ENCODE results near the gene BCR.

The BCR gene

GRCh38 chr22:23150762-23151161 lies 29.5 kb upstream of the BCR start:
- no peak for DNase-seq (ENCODE audit: low read depth in 3 of 3)

DNA sequence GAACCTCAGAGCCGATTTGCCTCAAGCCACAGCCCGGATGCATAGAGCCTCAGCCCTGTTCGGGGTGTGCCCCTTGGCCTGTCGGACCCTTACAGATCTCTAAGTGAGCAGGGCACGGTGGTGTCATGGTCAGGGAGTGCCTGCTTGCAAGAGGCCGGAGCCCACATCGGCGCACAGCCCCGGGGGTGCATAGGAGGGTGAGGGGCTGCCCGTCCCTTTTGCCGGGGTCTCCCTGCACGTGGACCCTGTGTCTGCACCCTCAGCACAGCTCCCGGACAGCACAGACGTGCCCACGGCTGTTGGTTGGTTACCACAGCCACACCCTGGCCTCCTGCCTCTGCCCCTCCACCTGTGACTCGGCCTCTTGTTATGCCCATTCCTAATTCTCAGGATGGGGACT lies 28.5 kb upstream of the BCR start:
- DNase-seq (ENCODE audit: low read depth in 3 of 3) = no peak

DNA sequence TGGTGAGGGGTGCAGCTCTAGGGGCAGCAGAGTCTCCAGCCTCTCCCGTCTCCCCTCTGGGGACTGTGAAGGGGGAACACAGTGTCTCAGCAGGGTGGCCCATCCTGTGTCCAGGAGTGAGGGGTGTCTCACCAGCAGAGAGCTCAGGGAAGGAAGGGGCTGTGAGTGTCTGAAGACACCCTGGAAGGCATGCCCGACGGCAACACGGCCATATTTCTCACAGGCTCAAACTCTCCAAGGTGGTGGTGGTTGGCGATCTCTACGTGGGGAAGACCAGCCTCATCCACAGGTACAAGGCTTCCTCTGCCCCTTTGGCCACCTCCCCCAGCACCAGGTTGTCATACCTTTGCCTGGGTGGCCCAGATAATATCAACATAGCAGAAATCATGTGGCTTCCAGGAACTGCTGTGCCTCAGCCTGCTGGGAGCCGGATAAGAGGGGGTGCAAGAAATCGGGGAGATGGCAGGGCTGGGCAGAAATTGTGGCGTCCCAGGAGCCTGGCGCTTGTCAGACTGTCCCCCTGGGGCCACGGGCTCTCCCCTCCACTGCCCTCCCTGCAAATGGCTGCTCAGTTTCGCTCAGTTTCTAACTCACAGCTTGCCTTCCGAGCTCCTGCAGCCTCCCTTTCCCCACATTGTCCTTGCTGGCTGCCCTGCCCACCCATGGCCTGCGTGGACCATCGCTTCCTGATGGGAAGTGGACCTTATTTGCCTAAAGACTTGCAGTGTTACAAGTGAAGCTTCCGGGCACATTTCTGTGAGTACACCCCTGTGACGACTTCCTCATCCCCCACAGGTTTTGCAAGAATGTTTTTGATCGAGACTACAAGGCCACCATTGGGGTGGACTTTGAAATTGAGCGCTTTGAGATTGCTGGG lies 27.8 kb upstream of the BCR start:
- DNase-seq (ENCODE audit: low read depth in 3 of 3) = no peak

DNA sequence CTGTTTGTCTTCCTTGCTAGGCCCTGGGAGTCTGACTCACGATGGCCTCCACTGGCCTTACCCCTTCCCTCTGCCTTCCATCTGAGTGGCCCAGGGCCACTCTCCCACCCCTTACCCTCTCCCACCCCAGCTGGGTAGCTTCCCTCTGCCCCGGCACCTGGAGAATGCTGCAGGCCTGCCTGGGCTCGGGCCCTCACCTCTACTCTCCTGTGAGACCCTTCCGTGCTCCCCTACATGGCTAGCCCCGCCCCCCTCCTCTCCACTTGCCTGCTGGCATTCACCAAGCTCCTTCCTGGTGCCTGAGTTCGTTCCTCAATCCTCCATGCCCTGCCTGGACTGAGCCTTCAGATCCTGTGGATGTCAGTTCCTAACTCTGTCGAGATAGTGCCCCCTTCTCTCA lies 26.3 kb upstream of the BCR start:
- DNase-seq (ENCODE audit: low read depth in 3 of 3) = no peak

GRCh38 chr22:23154461-23154860 lies 25.8 kb upstream of the BCR start:
- DNase-seq (ENCODE audit: low read depth in 3 of 3) = no peak

DNA sequence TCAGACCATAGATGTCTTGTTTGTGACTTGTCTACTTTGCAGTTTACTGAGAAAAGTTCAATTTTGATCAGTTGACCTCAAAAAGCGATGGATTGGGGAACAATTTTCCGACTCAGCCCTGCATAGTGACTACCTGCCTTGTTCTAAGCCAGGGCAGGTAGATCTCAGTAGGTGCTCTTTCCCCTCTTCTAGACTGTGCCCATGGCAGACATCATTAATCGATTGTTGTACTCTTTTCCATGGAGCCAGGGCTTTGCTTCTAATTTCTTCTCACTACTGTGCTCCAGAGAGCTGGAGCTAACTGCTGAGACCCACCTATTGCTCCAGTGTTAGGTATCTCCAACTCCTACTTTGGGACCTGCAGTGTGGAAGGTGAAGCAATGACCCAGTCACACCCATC lies 25.2 kb upstream of the BCR start:
- DNase-seq (ENCODE audit: low read depth in 3 of 3) = no peak

DNA sequence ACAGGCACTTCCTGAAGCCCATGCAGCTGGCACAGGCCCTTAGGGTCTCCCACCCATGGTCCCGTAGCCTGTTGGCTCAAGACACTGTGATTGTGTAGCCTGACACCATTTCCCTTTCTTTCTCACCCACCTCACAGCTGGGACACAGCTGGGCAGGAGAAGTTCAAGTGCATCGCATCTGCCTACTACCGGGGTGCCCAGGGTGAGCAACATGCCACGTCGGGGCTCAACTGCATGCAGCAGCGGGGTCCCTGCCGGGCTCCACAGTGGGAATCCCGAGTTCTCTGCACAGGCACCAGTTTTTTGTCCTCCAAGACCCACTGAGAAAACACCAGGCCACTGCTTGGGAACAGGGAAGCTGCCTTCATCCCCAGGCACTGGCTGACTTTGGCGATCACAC lies 24.5 kb upstream of the BCR start:
- no peak for DNase-seq (ENCODE audit: low read depth in 3 of 3)

- no peak for DNase-seq (ENCODE audit: low read depth in 3 of 3)
These were observed 24.0 kb upstream of the BCR start for GRCh38 chr22:23156286-23156685.

DNA sequence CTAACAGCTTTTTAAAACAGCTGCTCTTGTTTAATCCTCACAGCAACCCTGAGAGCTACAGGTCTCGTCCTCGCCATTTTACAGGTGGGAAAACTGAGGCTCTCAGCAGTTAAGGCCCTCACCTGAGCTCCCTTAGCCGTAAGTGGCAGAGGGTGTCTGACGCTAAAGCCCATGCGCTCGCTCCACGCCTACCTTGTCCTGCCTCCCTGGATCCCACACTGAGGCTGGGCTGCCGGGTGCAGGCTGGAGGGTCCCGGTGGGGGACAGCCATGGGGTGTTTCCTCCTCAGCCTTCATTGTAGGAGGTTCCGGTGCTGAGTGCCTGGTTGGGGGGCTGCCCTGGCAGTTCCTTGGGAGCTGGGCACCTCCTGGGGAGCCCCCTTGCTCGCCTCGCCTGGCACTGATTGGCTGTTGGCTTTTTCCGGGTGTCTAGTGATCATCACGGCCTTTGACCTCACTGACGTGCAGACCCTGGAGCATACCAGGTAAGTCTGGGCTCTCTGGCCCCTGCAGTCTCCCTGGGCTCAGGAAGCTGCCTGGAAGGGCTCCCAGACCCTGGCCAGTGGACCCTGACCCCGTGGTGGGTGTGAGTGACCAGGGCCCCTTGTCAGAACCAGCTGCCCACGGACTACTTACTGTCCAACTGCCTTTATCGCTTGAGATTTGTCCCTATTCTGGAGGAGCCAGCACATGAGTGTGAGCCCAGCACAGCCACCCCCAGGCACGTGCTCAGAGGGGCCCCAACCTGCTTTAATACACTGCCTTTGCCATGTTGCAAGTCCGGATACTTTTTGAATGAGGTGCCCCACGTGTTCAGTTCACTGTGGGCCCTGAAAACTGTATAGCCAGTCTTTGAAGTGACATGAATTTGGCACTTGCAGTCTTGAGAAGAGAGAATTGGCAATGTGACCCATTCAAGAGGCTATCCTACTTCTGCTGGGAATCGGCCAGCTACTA lies 22.5 kb upstream of the BCR start:
- DNase-seq (ENCODE audit: low read depth in 3 of 3) = no peak

DNA sequence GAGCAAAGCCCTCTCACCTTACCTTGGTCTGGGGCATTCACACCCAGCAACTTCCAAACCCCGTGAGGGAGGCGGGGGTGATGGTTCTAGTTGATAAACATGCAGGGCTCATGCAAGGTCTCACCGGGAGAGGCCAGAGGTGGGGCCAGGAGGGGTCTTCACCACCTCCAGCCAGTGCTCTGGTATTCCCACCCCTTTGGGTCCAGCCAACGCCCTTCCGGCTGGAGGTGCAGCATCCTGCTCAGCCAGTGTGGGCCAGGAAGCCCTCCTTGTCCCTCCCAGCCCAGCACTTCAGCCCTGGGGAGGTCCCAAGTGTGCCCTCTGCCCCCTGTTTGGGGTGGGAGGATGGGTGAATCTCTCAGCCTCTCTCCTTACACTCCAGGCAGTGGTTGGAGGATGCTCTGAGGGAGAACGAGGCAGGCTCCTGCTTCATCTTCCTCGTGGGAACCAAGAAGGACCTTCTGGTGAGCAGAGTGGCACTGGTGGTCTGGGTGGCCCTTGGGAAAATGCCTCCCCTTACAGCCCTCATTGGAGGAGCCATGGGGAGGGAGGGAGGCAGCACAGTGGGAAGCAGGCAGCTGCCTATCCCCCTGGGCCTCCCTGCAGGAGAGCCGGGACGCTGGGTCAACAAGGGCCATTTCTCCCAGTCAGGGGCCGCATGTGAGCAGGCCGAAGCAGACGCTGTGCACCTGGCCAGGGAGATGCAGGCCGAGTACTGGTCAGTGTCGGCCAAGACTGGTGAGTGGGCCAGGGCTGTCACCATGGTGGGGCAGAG lies 21.6 kb upstream of the BCR start:
- DNase-seq (ENCODE audit: low read depth in 3 of 3) = no peak

GRCh38 chr22:23159291-23159630 lies 21.0 kb upstream of the BCR start:
- DNase-seq (ENCODE audit: low read depth in 3 of 3) = no peak

GRCh38 chr22:23161029-23161428 lies 19.3 kb upstream of the BCR start:
- DNase-seq (ENCODE audit: low read depth in 3 of 3) = no peak

- DNase-seq (ENCODE audit: low read depth in 3 of 3) = no peak
These were observed 18.7 kb upstream of the BCR start for GRCh38 chr22:23161574-23161973.

GRCh38 chr22:23163665-23164064 lies 16.6 kb upstream of the BCR start:
- DNase-seq (ENCODE audit: low read depth in 3 of 3) = no peak

DNA sequence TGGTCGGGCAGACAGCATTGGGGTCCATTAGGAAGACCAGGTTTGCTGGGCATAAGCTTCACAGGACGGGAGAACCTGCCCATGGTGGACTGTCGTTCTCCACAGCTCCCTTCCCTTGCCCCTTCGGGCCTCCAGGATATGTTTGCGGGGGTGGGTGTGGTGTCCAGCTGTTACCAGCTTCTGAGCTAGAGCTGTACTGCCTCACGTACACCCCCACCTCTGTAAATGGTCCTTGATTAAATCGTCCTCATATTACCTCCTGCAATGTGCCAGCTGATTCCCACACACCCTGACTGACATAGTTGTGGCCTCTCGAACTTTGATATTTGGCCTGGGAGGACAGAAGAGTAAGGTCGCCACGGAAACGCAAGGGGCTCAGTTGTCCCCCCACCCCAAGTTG lies 16.2 kb upstream of the BCR start:
- DNase-seq (ENCODE audit: low read depth in 3 of 3) = no peak

DNA sequence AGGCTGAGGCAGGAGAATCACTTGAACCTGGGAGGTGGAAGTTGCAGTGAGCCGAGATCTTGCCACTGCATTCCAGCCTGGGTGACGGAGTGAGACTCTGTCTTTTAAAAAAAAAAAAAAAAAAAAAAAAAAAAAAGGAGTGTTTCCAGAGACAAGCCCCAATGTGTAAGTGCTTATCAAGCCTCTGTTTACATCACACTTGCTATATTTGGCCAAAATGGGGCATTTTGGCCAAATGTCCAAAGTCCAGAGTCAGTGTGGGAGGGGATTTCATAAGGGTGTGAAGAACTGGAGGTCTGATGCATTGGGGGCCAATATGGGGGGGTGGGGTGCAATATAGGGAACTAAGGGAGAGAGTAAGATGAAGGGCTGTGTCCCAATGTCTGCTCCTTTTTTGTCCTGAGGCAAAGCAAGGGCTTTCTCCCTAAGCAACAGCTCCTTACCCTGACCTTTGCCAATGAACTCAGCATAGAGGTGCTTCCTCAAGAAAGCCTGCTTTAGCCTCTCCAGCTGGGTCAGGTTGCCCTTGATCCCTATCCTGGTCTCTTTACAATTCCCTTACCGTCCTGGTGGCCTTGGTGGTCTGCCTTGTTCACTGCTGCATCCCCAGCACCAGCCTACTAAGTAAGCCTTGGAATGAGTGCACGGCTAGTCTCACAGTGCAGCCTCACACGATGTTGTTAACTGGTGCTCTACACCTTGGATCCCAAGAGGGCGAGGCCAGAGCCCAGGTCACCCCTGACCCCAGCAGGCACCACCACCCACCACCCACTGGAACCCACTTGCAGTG lies 14.1 kb upstream of the BCR start:
- no peak for DNase-seq (ENCODE audit: low read depth in 3 of 3)

DNA sequence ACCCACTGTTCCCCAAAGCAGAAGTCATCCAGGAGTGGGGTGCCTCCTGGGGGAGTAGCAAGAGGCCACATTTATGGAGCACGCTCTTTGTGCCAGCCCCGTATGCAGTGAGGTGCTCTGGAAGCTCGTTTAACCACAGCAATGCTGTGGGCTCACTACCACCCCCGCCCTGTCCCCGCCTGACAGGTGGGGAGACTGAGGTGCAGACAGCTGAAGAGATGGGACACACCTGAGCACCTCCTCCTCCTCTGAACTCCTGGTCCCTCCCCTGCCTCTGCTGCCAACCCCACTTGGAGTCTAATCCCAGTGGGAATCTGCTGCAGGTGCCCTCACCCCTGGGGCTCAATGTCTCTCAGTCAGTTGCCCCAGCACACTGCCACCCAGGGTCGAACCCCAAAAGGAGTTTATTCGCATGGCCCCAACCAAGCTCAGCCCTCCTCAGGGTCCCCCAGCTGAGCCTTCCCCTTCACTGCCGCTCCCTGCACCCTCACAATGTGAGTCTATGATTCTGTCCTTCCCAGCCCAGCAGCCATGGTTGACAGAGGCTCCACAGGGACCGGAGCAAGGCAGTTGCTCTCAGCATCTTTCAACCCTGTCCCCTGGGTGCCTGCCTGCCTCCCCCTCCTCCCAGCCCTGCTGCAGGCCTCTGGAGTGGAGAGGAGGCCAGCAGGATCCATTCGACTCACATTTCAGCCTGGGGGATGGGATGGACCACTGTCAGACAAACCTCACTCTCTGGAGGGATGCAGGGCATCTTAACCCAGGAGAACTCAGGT lies 13.3 kb upstream of the BCR start:
- DNase-seq (ENCODE audit: low read depth in 3 of 3) = no peak

DNA sequence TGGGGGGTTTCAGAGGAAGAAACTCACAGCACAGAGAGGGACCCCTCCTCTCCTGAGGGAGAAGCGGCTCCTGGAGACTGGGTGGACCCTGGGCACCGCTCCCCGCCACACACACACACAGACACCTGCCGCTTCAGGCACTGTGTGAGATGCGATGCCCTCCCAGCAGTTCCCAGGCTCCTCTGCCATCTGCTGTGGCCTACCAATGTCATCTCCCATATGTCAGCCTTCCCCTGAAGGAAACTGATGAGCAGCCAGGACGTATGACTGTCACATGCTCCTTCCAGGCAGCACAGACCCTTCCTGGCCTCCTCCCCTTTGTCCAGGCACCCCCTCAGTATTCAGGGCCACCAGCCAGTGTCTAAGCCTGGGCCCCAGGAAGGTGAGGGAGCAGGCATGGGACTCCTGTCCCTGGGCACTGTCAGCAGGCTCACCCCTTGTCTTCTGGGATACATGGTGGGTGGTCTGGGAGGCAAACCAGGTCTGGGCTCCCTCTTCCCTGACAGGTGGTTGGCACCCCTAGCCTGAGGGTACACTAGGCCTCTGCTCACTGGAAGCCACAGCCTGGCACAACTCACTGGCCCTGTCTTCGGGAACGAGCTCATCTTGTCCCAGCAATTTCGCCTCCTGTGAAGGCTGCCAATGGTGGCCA lies 11.8 kb upstream of the BCR start:
- DNase-seq (ENCODE audit: low read depth in 3 of 3) = no peak

GRCh38 chr22:23169043-23169406 lies 11.3 kb upstream of the BCR start:
- DNase-seq (ENCODE audit: low read depth in 3 of 3) = no peak
